Measurements from ENCODE around the gene PTPRN2. TPM values are rescaled to one million over a fixed set of nuclear protein-coding genes. Genes with fewer than 3 reads are reported as not detected.

The PTPRN2 gene
- total RNA-seq, 2 donors from 2014 or later, result 26.1 to 55.5 TPM

DNA sequence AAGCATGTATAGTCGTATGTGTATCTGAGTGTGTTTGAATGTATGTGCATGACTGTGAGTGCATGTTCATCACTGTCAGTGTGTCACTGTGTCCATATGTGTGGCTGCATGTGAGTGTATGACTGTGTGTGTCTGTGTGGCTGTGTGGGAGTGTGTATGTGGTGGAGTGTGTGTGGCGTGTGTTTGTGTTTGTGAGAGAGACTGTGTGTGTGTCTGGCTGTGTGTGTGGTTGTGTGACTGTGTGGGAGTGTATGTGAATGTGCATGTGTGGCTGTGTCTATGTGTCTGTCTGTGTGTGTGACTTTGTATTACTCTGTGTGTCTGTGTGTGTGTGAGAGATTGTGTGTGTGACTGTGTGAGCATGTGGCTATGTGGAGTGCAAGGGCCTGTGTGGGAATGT, 748.4 kb downstream of the PTPRN2 start:
- intact Hi-C loops (cut with DNase I), result no loop called here
- Histone ChIP-seq H3K27me3 (replicated peaks; ENCODE audit: insufficient read depth) (no peaks in the 10 kb centered on the region), H3K27ac (no peak overlapping the region), H3K4me3 (no peak overlapping the region), H3K4me1 (replicated peaks) (no peaks in the 10 kb centered on the region), H3K9me3 (no peaks in the 10 kb centered on the region), H3K36me3 (no peaks in the 10 kb centered on the region)
- no peak for TF ChIP-seq POLR2AphosphoS5 (IDR thresholded peaks at IDR 0.05)
- no peak for TF ChIP-seq POLR2A (IDR thresholded peaks at IDR 0.05)
- TF ChIP-seq, protein P1, sequence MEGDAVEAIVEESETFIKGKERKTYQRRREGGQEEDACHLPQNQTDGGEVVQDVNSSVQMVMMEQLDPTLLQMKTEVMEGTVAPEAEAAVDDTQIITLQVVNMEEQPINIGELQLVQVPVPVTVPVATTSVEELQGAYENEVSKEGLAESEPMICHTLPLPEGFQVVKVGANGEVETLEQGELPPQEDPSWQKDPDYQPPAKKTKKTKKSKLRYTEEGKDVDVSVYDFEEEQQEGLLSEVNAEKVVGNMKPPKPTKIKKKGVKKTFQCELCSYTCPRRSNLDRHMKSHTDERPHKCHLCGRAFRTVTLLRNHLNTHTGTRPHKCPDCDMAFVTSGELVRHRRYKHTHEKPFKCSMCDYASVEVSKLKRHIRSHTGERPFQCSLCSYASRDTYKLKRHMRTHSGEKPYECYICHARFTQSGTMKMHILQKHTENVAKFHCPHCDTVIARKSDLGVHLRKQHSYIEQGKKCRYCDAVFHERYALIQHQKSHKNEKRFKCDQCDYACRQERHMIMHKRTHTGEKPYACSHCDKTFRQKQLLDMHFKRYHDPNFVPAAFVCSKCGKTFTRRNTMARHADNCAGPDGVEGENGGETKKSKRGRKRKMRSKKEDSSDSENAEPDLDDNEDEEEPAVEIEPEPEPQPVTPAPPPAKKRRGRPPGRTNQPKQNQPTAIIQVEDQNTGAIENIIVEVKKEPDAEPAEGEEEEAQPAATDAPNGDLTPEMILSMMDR (IDR thresholded peaks at IDR 0.05), result no peak
- 72% methylated on average over 2 of the region's 2 CpGs for WGBS
- DNase-seq (ENCODE audit: low spot score), result no peak

DNA sequence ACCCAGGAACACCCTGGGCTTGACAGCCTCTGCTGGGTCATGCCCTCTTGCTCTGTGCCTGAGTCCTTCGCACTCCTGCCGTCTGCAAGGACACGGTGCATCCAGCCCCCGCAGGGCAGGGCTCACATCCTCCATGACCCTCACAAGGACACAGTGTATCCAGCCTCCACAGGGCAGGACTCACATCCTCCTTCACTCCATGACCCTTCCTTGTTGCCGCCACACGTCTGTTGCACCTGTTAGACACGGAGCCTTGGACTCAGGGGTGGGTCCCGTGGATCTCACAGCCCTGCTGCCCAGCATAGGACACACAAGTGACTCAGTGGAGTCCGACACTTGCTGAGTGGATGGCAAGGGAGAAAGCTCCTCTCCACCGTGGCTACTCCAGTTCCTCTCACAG, 750.1 kb downstream of the PTPRN2 start:
- Histone ChIP-seq H3K9me3 (no peaks in the 10 kb centered on the region), H3K36me3 (no peaks in the 10 kb centered on the region), H3K4me3 (no peak overlapping the region), H3K4me1 (replicated peaks) (no peaks in the 10 kb centered on the region), H3K27ac (no peak overlapping the region), H3K27me3 (replicated peaks; ENCODE audit: insufficient read depth) (no peaks in the 10 kb centered on the region)
- TF ChIP-seq POLR2A (IDR thresholded peaks at IDR 0.05) (no peak), POLR2AphosphoS5 (IDR thresholded peaks at IDR 0.05) (no peak)
- TF ChIP-seq, protein P1 (IDR thresholded peaks at IDR 0.05), result no peak
- 94% methylated on average over 10 of the region's 10 CpGs for WGBS
- DNase-seq (ENCODE audit: low spot score), result no peak
- intact Hi-C loops (cut with DNase I), result no loop called here

DNA sequence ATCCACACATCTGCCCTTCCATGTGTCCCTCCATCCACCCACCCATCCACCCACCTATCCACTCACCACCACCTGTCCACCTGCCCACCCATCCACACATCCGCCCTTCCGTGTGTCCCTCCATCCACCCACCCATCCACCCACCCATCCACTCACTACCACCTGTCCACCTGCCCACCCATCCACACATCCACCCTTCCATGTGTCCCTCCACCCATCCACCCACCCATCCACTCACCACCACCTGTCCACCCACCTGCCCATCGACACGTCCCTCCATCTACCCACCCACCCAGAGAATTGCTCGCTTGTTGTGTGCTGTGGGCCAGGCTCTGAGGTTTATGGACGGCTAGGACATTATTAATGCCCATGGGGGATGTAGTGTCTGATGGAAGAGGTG, 750.6 kb downstream of the PTPRN2 start:
- H3K36me3 ChIP-seq, result no peaks in the 10 kb centered on the region
- no peak for DNase-seq (ENCODE audit: low spot score)
- H3K27me3 ChIP-seq (replicated peaks; ENCODE audit: insufficient read depth), result no peaks in the 10 kb centered on the region
- no peak overlapping the region for H3K4me3 ChIP-seq
- WGBS, result 86% methylated on average over 6 of the region's 6 CpGs
- intact Hi-C loops (cut with DNase I), result no loop called here
- no peaks in the 10 kb centered on the region for H3K4me1 ChIP-seq (replicated peaks)
- H3K9me3 ChIP-seq, result no peaks in the 10 kb centered on the region
- no peak overlapping the region for H3K27ac ChIP-seq
- TF ChIP-seq POLR2AphosphoS5 (IDR thresholded peaks at IDR 0.05) (no peak), POLR2A (IDR thresholded peaks at IDR 0.05) (no peak)
- TF ChIP-seq, protein P1 (IDR thresholded peaks at IDR 0.05), result no peak

DNA sequence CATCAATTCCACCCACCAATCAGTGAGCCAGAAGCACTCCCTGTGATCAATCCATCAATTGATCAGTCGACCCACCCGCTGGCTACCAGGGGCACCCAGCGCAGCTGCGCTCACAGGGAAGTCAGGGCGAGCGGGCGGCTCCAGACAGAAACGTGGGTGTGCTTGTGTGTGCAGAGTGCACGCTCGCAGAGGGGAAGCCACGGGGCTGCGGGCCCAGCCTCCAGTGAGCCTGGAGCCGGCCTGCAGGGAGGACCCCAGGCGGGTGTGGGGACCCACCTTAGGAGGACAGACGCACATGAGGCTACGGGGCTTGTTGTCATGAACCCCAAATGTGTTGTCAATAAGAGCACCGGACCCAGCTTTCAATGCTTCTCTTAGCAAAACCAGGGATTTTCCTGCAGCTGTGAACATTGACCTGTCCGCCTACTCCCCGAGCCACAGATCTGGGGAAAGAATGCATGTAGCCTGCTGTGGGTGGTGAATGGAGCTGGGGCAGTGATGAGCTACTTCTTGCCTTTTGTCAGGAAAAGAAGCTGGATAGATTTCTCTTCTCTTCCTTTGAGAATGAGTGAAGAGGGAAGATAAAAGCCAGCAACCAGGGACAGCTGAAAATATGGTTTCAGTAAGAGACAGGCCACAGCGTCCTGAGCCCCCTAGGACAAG, 753.0 kb downstream of the PTPRN2 start:
- no peak for DNase-seq (ENCODE audit: low spot score)
- H3K27ac ChIP-seq, result no peak overlapping the region
- WGBS, result 86% methylated on average over 20 of the region's 20 CpGs
- no peaks in the 10 kb centered on the region for H3K9me3 ChIP-seq
- no peaks in the 10 kb centered on the region for H3K27me3 ChIP-seq (replicated peaks; ENCODE audit: insufficient read depth)
- TF ChIP-seq POLR2A (IDR thresholded peaks at IDR 0.05), result no peak
- TF ChIP-seq POLR2AphosphoS5 (IDR thresholded peaks at IDR 0.05), result no peak
- TF ChIP-seq, protein P1 (IDR thresholded peaks at IDR 0.05), result no peak
- no peak overlapping the region for H3K4me3 ChIP-seq
- no peaks in the 10 kb centered on the region for H3K36me3 ChIP-seq
- intact Hi-C loops (cut with DNase I), result no loop called here
- no peaks in the 10 kb centered on the region for H3K4me1 ChIP-seq (replicated peaks)

DNA sequence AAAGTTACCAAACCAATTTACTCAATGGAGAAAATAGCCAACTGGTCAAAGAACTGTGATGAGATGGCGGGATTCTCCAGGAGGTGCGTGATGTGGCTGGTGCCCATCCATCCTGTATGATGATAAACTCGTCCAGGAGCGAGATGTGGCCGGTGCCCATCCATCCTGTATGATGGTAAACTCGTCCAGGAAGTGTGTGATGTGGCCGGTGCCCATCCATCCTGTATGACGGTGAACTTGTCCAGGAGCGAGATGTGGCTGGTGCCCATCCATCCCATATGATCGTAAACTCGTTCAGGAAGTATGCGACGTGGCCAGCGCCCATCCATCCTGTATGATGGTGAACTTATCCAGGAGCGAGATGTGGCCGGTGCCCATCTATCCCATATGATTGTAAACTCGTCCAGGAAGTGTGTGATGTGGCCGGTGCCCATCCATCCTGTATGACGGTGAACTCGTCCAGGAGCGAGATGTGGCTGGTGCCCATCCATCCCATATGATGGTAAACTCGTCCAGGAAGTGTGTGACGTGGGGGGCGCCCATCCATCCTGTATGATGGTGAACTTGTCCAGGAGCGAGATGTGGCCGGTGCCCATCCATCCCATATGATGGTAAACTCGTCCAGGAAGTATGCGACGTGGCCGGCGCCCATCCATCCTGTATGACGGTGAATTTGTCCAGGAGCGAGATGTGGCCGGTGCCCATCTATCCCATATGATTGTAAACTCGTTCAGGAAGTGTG, 754.6 kb downstream of the PTPRN2 start:
- H3K27ac ChIP-seq, result no peak overlapping the region
- no peaks in the 10 kb centered on the region for H3K36me3 ChIP-seq
- no peaks in the 10 kb centered on the region for H3K4me1 ChIP-seq (replicated peaks)
- WGBS, result 90% methylated on average over 35 of the region's 35 CpGs
- intact Hi-C loops (cut with DNase I), result no loop called here
- TF ChIP-seq POLR2AphosphoS5 (IDR thresholded peaks at IDR 0.05) (no peak), POLR2A (IDR thresholded peaks at IDR 0.05) (no peak)
- TF ChIP-seq, protein P1 (IDR thresholded peaks at IDR 0.05), result no peak
- no peak for DNase-seq (ENCODE audit: low spot score)
- no peak overlapping the region for H3K4me3 ChIP-seq
- H3K27me3 ChIP-seq (replicated peaks; ENCODE audit: insufficient read depth), result no peaks in the 10 kb centered on the region
- no peaks in the 10 kb centered on the region for H3K9me3 ChIP-seq
